HG02610 (cell line): ENCODE measurements around the gene METTL8.

Experiments
- ATAC-seq: cut with Tn5 transposase; IDR thresholded peaks from one replicate; pipeline ENCODE4 v1.9.1; 2021; ENCODE audit warnings: mild to moderate bottlenecking, moderate library complexity; ENCODE audit not compliant: unreplicated experiment

Gene METTL8

GRCh38 chr2:171271386-171271785 is 162.4 kb downstream of the METTL8 start:
- ATAC-seq = no peak

GRCh38 chr2:171267855-171268629 is 165.7 kb downstream of the METTL8 start:
- no peak for ATAC-seq
